GM18519 (cell line): ENCODE data around the gene PLXNB3.
"Not testable (repeated sequence)": the region's sequence is repeated elsewhere in the genome, so short reads cannot be mapped to it uniquely, and the experiment has no call there.

Source experiments
- ATAC-seq: cut with Tn5 transposase; IDR thresholded peaks from one replicate; pipeline ENCODE4 v1.9.1; 2021; ENCODE audit warnings: mild to moderate bottlenecking, moderate library complexity; ENCODE audit not compliant: unreplicated experiment, low FRiP score

PLXNB3 gene

GRCh38 chrX:153806999-153807575, 43.0 kb downstream of the PLXNB3 start:
- no peak for ATAC-seq

- ATAC-seq = no peak
Measured at GRCh38 chrX:153807976-153808375, 43.9 kb downstream of the PLXNB3 start.

GRCh38 chrX:153812220-153812619, 48.2 kb downstream of the PLXNB3 start:
- ATAC-seq = no peak

- ATAC-seq = no peak
Measured at GRCh38 chrX:153813161-153813560, 49.1 kb downstream of the PLXNB3 start.

- no peak for ATAC-seq
Measured at GRCh38 chrX:153814591-153815315, 50.7 kb downstream of the PLXNB3 start.

- no peak for ATAC-seq
Measured at GRCh38 chrX:153816831-153817690, 53.0 kb downstream of the PLXNB3 start.

GRCh38 chrX:153818064-153818463, 54.0 kb downstream of the PLXNB3 start:
- not testable (repeated sequence) for ATAC-seq

GRCh38 chrX:153818571-153819383, 54.7 kb downstream of the PLXNB3 start:
- no peak for ATAC-seq

- ATAC-seq = no peak
Measured at GRCh38 chrX:153819384-153820040, 55.5 kb downstream of the PLXNB3 start.

- no peak for ATAC-seq
Measured at GRCh38 chrX:153820601-153821000, 56.6 kb downstream of the PLXNB3 start.

- no peak for ATAC-seq
Measured at GRCh38 chrX:153821066-153821465, 57.0 kb downstream of the PLXNB3 start.

GRCh38 chrX:153824348-153824747, 60.3 kb downstream of the PLXNB3 start:
- ATAC-seq = no peak

- no peak for ATAC-seq
Measured at GRCh38 chrX:153825042-153825441, 61.0 kb downstream of the PLXNB3 start.
